Measurements from ENCODE around the gene DENND5A.

DENND5A gene

GRCh38 chr11:9265211-9266131 is at the start of gene DENND5A:
DENND5A (minus strand) TSS chr11:9265350; CDS start chr11:9265069, 281 bp downstream.
- no peak; the same call in 1 of the 2 replicates for TF ChIP-seq CTCF (IDR thresholded peaks at IDR 0.05)

GRCh38 chr11:9314291-9315077 is 49.3 kb upstream of the DENND5A start, which contains the start of gene TMEM41B:
TMEM41B (minus strand) TSS chr11:9314593; CDS start chr11:9314441, 152 bp downstream.
- no peak for TF ChIP-seq CTCF (IDR thresholded peaks at IDR 0.05)

- no peak for TF ChIP-seq CTCF (IDR thresholded peaks at IDR 0.05)
Measured at GRCh38 chr11:9313648-9314290, 48.6 kb upstream of the DENND5A start.

GRCh38 chr11:9310485-9311090 is 45.4 kb upstream of the DENND5A start:
- no peak for TF ChIP-seq CTCF (IDR thresholded peaks at IDR 0.05)

GRCh38 chr11:9304178-9304577 is 39.0 kb upstream of the DENND5A start:
- TF ChIP-seq CTCF (IDR thresholded peaks at IDR 0.05), result no peak

GRCh38 chr11:9302448-9302847 is 37.3 kb upstream of the DENND5A start:
- no peak for TF ChIP-seq CTCF (IDR thresholded peaks at IDR 0.05)

- no peak for TF ChIP-seq CTCF (IDR thresholded peaks at IDR 0.05)
Measured at GRCh38 chr11:9301720-9302119, 36.6 kb upstream of the DENND5A start.
